Nephron (organoid): Measurements from ENCODE around the gene COL18A1.

Source experiments
- H3K27ac Mint-ChIP-seq, 3 experiments: 2 replicates each; pipeline ENCODE4 v1.8.0; 2020; ENCODE audit warnings: mixed read lengths in 3 of 3, mild to moderate bottlenecking in 2 of 3, moderate library complexity in 1 of 3
- H3K27me3 Mint-ChIP-seq: 2 replicates; pipeline ENCODE4 v1.8.0; 2021; ENCODE audit warnings: low read depth, mild to moderate bottlenecking, moderate library complexity, mixed read lengths
- H3K36me3 Mint-ChIP-seq: 2 replicates; pipeline ENCODE4 v1.8.0; 2020; ENCODE audit warnings: low read depth, mixed read lengths
- H3K4me1 Mint-ChIP-seq: 2 replicates; pipeline ENCODE4 v1.8.0; 2020; ENCODE audit warnings: mixed read lengths
- H3K4me3 Mint-ChIP-seq, 3 experiments: 2 replicates each; pipeline ENCODE4 v1.8.0; 2020; ENCODE audit warnings: mild to moderate bottlenecking in 3 of 3, mixed read lengths in 3 of 3, moderate library complexity in 2 of 3
- H3K9me3 Mint-ChIP-seq: 2 replicates; pipeline ENCODE4 v1.8.0; 2020; ENCODE audit warnings: mixed read lengths
- CTCF ChIP-seq, 3 experiments: fragments of 200-600 bp; sonication (generic); IDR thresholded peaks; one replicate each; pipeline ENCODE4 v1.5.0; 2021; ENCODE audit warnings: antibody characterized with exemption in 3 of 3; ENCODE audit not compliant: unreplicated experiment in 3 of 3

COL18A1 gene

GRCh38 chr21:45515241-45516061 lies 110.5 kb downstream of the COL18A1 start:
- no peak for TF ChIP-seq CTCF (IDR thresholded peaks at IDR 0.05; ENCODE audit: unreplicated experiment in 3 of 3)
- Mint-ChIP-seq H3K4me3 (no peak overlapping the region), H3K9me3 (peaks cover 28% of the 10 kb centered on the region), H3K27me3 (peaks cover 4% of the 10 kb centered on the region), H3K4me1 (no peaks in the 10 kb centered on the region), H3K36me3 (peaks cover 40% of the 10 kb centered on the region), H3K27ac (no peak overlapping the region)

GRCh38 chr21:45516071-45516670 lies 111.2 kb downstream of the COL18A1 start:
- Mint-ChIP-seq H3K27me3 (peaks cover 4% of the 10 kb centered on the region), H3K4me3 (no peak overlapping the region), H3K27ac (no peak overlapping the region), H3K4me1 (no peaks in the 10 kb centered on the region), H3K36me3 (peaks cover 47% of the 10 kb centered on the region), H3K9me3 (peaks cover 35% of the 10 kb centered on the region)
- TF ChIP-seq CTCF (IDR thresholded peaks at IDR 0.05; ENCODE audit: unreplicated experiment in 3 of 3), result no peak

- TF ChIP-seq CTCF (IDR thresholded peaks at IDR 0.05; ENCODE audit: unreplicated experiment in 3 of 3), result no peak
- no peak overlapping the region for H3K27ac Mint-ChIP-seq
- H3K27me3 Mint-ChIP-seq, result peaks cover 4% of the 10 kb centered on the region
- peaks cover 39% of the 10 kb centered on the region for H3K9me3 Mint-ChIP-seq
- no peaks in the 10 kb centered on the region for H3K4me1 Mint-ChIP-seq
- H3K36me3 Mint-ChIP-seq, result peaks cover 52% of the 10 kb centered on the region
- no peak overlapping the region for H3K4me3 Mint-ChIP-seq
Measured at GRCh38 chr21:45516671-45517151, 111.7 kb downstream of the COL18A1 start.

- TF ChIP-seq CTCF (IDR thresholded peaks at IDR 0.05; ENCODE audit: unreplicated experiment in 3 of 3), result no peak
- peaks cover 4% of the 10 kb centered on the region for H3K27me3 Mint-ChIP-seq
- H3K27ac Mint-ChIP-seq, result no peak overlapping the region
- no peaks in the 10 kb centered on the region for H3K4me1 Mint-ChIP-seq
- H3K4me3 Mint-ChIP-seq, result no peak overlapping the region
- H3K9me3 Mint-ChIP-seq, result peaks cover 46% of the 10 kb centered on the region
- peaks cover 60% of the 10 kb centered on the region for H3K36me3 Mint-ChIP-seq
Measured at GRCh38 chr21:45517249-45518065, 112.5 kb downstream of the COL18A1 start.

DNA sequence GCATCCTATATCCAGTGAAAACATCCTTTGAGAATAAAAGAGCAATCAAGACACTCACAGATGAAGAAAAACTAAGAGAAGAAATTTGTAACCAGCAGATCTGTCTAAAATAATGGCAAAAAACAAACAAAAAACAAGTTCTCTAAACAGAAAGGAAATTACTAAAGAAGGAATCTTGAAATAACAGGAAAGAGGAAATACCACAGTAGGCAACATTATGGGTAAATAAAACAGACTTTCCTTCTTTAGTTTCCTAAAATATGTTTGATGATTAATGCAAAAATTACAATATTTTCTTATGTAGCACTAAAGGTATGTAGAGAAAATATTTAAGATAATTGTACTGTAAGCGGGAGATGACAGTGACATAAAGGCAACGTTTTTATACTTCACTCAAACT lies 113.8 kb downstream of the COL18A1 start:
- H3K4me3 Mint-ChIP-seq, result no peak overlapping the region
- H3K9me3 Mint-ChIP-seq, result peaks cover 53% of the 10 kb centered on the region
- H3K27ac Mint-ChIP-seq, result no peak overlapping the region
- no peaks in the 10 kb centered on the region for H3K4me1 Mint-ChIP-seq
- H3K27me3 Mint-ChIP-seq, result peaks cover 4% of the 10 kb centered on the region
- no peak for TF ChIP-seq CTCF (IDR thresholded peaks at IDR 0.05; ENCODE audit: unreplicated experiment in 3 of 3)
- H3K36me3 Mint-ChIP-seq, result peaks cover 70% of the 10 kb centered on the region
